Kidney capillary endothelial cell (primary cell): ENCODE data around the gene NCBP2.

Experiments used
- DNase-seq: peaks from one replicate; pipeline ENCODE4 v3.0.0-alpha.2; 2018; ENCODE audit warnings: low spot score

NCBP2 gene

GRCh38 chr3:196942226-196942914 is at the start of gene NCBP2:
Gene NCBP2, minus strand, starts transcription at chr3:196942528. Its CDS starts 25 bp downstream, at chr3:196942503.
- peak; percentile 95 for DNase-seq

- DNase-seq = no peak
Measured at GRCh38 chr3:196991581-196992460, 49.5 kb upstream of the NCBP2 start.

- no peak for DNase-seq
Measured at GRCh38 chr3:196990601-196991007, 48.3 kb upstream of the NCBP2 start.

- DNase-seq = no peak
Measured at GRCh38 chr3:196989721-196990262, 47.5 kb upstream of the NCBP2 start.

GRCh38 chr3:196988241-196989029 is 46.1 kb upstream of the NCBP2 start:
- no peak for DNase-seq

- no peak for DNase-seq
Measured at GRCh38 chr3:196987022-196987421, 44.7 kb upstream of the NCBP2 start.

GRCh38 chr3:196985954-196986885 is 43.9 kb upstream of the NCBP2 start:
- no peak for DNase-seq

- no peak for DNase-seq
Measured at GRCh38 chr3:196985298-196985697, 43.0 kb upstream of the NCBP2 start.

GRCh38 chr3:196983186-196983585 is 40.9 kb upstream of the NCBP2 start:
- no peak for DNase-seq

GRCh38 chr3:196981657-196982056 is 39.3 kb upstream of the NCBP2 start:
- DNase-seq = no peak

- DNase-seq = no peak
Measured at GRCh38 chr3:196979545-196979944, 37.2 kb upstream of the NCBP2 start.

- DNase-seq = no peak
Measured at GRCh38 chr3:196976941-196977340, 34.6 kb upstream of the NCBP2 start.

GRCh38 chr3:196975349-196975748 is 33.0 kb upstream of the NCBP2 start:
- no peak for DNase-seq

- no peak for DNase-seq
Measured at GRCh38 chr3:196974661-196975060, 32.3 kb upstream of the NCBP2 start.

GRCh38 chr3:196971094-196971698 is 28.9 kb upstream of the NCBP2 start:
- DNase-seq = no peak

GRCh38 chr3:196970547-196971093 is 28.3 kb upstream of the NCBP2 start:
- no peak for DNase-seq

GRCh38 chr3:196969660-196970546 is 27.6 kb upstream of the NCBP2 start:
- DNase-seq = peak; percentile 65

GRCh38 chr3:196969134-196969659 is 26.9 kb upstream of the NCBP2 start:
- DNase-seq = no peak
